Activated T-cell treated with anti-CD3 and anti-CD28 coated beads, Interleukin-2, amount 50 U/mL, for 4 hours (primary cell): Measurements from ENCODE around the gene HPS1. TPM values are rescaled to one million over a fixed set of nuclear protein-coding genes. Genes with fewer than 3 reads are reported as not detected.

Experiments
- ATAC-seq, 2 donors: fragments of 200-7000 bp; cut with Tn5 transposase; one replicate each; pipeline ENCODE4 v1.10.0; 2021
- DNase-seq: peaks from one replicate; pipeline ENCODE4 v3.0.0-alpha.2; 2020
- H3K27me3 Mint-ChIP-seq: one replicate; pipeline ENCODE4 v1.8.0; 2021; ENCODE audit warnings: low read depth, mixed read lengths
- H3K36me3 Mint-ChIP-seq: one replicate; pipeline ENCODE4 v1.8.0; 2022; ENCODE audit warnings: mixed read lengths; ENCODE audit not compliant: insufficient read depth
- H3K4me1 Mint-ChIP-seq: one replicate; pipeline ENCODE4 v1.8.0; 2021; ENCODE audit warnings: low read depth, mixed read lengths
- H3K4me3 Mint-ChIP-seq: one replicate; pipeline ENCODE4 v1.8.0; 2021; ENCODE audit warnings: mild to moderate bottlenecking, moderate library complexity, mixed read lengths
- H3K9me3 Mint-ChIP-seq: one replicate; pipeline ENCODE4 v1.8.0; 2021; ENCODE audit warnings: mixed read lengths
- total RNA-seq, 3 donors: library from RNA; stranded (reverse); gene quantifications; one replicate each; pipeline ENCODE4 v1.2.1, GENCODE V29; 2021

The HPS1 gene
- total RNA-seq, 3 donors from 2014 or later = 59.2 to 64.2 (median 59.7) TPM

DNA sequence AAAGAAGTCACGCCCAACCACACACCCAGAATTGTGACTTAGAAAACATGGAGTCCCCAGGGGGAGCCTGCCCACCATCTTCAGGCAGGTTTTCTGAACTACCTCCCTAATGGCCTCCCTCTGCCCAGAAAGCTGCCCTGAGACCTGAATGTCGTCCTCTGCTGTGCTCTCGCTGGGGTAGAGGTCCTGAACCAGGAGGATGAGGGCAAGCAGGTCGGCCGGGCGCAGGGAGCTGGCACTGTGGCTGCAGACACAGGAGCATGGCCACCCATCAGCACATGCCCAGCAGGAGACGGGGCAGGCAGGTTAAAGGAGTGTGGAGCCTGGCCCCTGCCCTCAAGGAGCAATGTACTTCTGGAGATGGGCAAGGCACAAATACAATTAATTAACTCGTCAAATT lies 16.3 kb downstream of the HPS1 start:
- Mint-ChIP-seq H3K27me3 (no peaks in the 10 kb centered on the region), H3K36me3 (peaks cover 50% of the 10 kb centered on the region)

DNA sequence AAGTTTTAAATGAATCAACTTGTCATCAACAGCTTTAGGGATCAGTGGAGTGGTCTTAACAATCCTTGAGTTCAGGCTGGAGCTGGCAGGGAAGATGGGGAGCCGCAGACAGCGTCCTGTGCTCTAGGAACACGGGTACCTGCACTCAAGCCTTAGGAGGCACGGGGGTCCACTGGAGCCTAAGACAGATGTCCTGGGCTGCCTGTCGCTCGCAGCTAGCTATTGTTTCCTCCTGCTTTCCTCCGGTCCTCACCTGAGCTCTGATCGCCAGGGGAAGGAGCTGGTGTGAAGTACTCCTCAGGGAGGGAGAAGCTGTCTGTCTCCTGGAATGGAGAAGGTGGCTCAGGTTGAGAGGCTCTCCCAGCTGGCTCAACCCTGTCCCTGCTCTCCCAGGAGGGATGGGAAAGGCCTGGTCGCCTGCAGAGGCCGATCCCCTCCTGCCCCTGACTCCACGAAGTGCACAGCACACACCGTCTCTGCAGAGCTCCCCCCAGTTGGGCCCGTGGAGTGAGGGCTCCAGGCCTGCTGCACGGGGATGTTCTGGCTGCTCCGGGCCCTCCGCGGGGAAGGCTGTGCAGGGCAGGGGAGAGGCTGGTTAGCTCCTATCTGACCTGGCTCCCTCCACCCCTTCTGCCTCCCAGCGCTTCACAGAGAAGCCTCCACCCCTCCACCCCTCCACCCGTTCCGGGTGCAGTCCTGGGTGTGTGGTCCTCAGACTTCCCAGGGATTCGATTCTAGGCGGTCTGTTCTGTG lies 17.2 kb downstream of the HPS1 start:
- Mint-ChIP-seq H3K36me3 (peaks cover 41% of the 10 kb centered on the region), H3K27me3 (no peaks in the 10 kb centered on the region), H3K4me1 (no peaks in the 10 kb centered on the region), H3K4me3 (no peak overlapping the region), H3K9me3 (peaks cover 5% of the 10 kb centered on the region)
- DNase-seq (no peak), ATAC-seq (no peak)

More for the DNA sequence above, 16.3 kb downstream of the HPS1 start:
- no peak for DNase-seq
- Mint-ChIP-seq H3K4me3 (no peak overlapping the region), H3K9me3 (peaks cover 5% of the 10 kb centered on the region), H3K4me1 (no peaks in the 10 kb centered on the region)
- no peak for ATAC-seq

- H3K9me3 Mint-ChIP-seq = no peaks in the 10 kb centered on the region
- no peak for DNase-seq
- no peak for ATAC-seq
- peaks cover 23% of the 10 kb centered on the region for H3K36me3 Mint-ChIP-seq
- no peak overlapping the region for H3K4me3 Mint-ChIP-seq
- no peaks in the 10 kb centered on the region for H3K27me3 Mint-ChIP-seq
- no peaks in the 10 kb centered on the region for H3K4me1 Mint-ChIP-seq
Measured at GRCh38 chr10:98427011-98427515, 19.7 kb downstream of the HPS1 start.

DNA sequence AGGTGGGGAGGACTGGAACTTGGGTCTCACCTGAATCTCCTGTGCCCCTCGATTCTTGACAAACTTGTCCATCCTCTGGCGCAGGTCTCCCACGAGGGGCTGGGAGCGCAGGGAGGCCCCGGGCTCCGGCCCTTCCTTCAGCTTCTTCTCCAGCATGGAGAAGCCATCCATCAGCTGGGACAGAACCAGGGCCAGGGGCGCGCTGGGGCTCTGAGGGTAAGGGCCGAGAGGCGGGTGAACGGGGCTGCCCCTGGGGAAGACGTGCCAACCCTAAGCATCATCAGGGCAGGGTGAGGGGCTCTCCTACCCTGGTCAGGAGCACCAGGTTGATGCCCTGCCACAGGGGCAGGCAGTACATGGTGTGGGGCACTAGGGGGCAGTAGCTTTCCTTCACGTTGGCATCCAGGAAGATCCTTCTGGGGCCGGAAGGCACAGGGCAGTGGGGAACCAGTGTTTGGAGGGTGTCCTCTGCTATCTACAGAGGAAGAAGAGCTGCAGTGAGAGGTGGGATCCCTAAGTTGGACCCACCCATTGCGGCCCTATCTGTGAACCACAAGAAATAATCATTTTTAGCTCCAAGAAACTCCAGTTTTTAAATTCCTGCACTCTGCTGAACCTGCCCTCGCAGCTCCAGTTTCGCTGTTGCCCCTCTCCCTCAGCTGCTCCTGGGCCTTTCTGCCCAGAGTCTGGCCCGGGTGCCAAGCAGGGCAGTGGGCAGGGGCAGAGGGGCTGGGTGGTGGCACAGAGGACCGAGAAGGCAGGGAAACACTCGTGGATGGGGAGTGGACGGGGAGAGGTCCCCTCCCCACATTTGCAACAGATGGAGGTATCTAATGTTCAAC lies 21.0 kb downstream of the HPS1 start:
- Mint-ChIP-seq H3K36me3 (peaks cover 13% of the 10 kb centered on the region), H3K27me3 (no peaks in the 10 kb centered on the region), H3K4me1 (no peaks in the 10 kb centered on the region), H3K4me3 (no peak overlapping the region), H3K9me3 (no peaks in the 10 kb centered on the region)
- ATAC-seq (peak; percentile 66 to 70), DNase-seq (peak; percentile 35)

DNA sequence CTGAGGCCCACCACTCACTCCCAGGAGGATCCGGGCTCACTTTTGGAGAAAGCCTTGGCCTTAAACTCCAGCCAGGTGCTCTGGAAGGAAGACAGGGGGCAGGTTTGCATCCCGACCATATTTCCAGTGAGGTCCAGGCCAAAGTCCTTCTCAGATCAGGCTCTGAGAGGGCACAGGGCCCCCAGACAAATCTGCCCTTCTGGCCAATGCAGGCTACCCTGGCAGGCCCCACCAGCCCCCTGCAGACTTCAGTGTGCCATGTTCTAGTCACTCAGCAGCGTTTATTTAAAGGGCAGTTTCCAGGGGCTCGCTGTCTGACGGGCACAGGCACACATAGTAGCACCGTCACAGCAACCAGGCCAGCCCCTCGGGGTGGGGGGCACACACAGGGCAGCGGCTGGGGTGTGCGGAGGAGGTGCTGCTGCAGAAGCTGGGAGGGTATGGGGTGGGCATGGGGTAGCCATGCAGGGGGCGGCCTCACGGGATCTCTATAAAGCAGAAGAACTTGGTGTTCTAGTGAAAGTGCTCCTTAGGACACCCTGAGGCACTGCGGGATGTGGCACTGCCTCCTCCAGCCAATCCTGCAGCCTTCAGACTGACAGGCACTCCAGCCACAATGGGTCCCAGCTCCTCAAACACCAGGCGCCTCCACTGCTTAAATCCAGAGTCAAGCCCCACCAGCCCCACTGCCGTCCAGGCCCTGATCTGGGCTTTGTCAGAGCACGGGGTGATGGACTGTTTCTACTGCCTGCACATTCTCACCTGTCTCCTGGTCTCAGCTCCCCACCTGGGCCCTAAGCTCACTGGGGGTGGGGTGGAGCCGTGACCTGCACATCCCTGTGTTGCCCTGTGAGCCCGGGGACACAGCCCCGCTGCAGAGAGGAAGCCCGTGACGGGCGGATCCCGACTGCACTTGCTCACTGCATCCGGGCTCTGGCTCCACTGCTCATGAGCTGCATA lies 22.2 kb downstream of the HPS1 start:
- no peaks in the 10 kb centered on the region for H3K9me3 Mint-ChIP-seq
- H3K36me3 Mint-ChIP-seq = peaks cover 11% of the 10 kb centered on the region
- no peaks in the 10 kb centered on the region for H3K27me3 Mint-ChIP-seq
- no peaks in the 10 kb centered on the region for H3K4me1 Mint-ChIP-seq
- ATAC-seq (no peak), DNase-seq (no peak)
- H3K4me3 Mint-ChIP-seq = no peak overlapping the region

DNA sequence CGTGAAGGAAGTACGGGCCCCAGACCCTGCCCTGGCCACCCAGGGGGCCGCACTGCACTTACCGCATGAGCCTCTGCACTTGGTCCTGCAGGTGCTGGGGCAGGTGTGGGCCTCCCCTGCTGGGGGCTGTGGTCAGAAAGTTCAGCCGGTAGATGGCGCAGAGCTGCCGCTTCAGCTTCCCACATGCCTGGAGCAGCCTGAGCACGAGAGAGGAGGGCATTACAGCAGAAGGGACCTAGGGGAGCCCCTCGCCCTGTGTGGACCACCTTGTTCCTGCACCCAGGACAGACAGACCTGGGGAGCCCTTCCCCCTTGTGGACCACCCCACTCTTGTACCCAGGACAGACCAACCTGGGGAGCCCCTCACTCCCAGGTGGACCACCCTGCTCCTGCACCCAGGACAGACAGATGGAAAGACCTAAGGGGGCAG lies 23.0 kb downstream of the HPS1 start:
- H3K36me3 Mint-ChIP-seq = peaks cover 12% of the 10 kb centered on the region
- no peaks in the 10 kb centered on the region for H3K4me1 Mint-ChIP-seq
- ATAC-seq = no peak
- no peak overlapping the region for H3K4me3 Mint-ChIP-seq
- H3K27me3 Mint-ChIP-seq = no peaks in the 10 kb centered on the region
- no peaks in the 10 kb centered on the region for H3K9me3 Mint-ChIP-seq
- DNase-seq = no peak

GRCh38 chr10:98422182-98422581 lies 24.6 kb downstream of the HPS1 start:
- no peak for DNase-seq

DNA sequence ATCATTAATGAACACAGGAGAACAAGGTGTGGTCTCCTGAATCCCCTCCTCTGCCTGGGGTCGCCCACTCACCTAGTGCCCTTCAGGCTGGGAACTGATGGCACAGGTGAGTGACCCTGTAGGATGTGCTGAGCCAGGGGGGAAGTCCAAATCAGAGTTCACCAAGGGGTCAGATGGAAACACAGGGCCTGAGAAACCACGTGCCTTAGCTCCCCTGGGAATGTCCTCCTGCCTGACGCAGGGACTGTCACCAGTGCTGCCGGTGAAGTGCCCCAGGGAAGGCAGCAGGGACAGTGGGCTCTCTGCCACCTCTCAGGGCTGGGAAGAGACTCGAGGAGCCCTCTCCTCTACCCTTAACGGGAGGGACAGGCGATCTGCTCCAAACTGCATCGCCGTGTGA lies 25.9 kb downstream of the HPS1 start:
- no peak for ATAC-seq
- H3K4me3 Mint-ChIP-seq = no peak overlapping the region
- H3K36me3 Mint-ChIP-seq = peaks cover 8% of the 10 kb centered on the region
- no peaks in the 10 kb centered on the region for H3K9me3 Mint-ChIP-seq
- DNase-seq = no peak
- no peaks in the 10 kb centered on the region for H3K27me3 Mint-ChIP-seq
- no peaks in the 10 kb centered on the region for H3K4me1 Mint-ChIP-seq

More at GRCh38 chr10:98422182-98422581, 24.6 kb downstream of the HPS1 start:
- no peaks in the 10 kb centered on the region for H3K4me1 Mint-ChIP-seq
- H3K27me3 Mint-ChIP-seq = no peaks in the 10 kb centered on the region
- peaks cover 8% of the 10 kb centered on the region for H3K36me3 Mint-ChIP-seq
- H3K9me3 Mint-ChIP-seq = no peaks in the 10 kb centered on the region
- no peak overlapping the region for H3K4me3 Mint-ChIP-seq
- no peak for ATAC-seq

- ATAC-seq (no peak), DNase-seq (no peak)
- Mint-ChIP-seq H3K4me3 (no peak overlapping the region), H3K9me3 (no peaks in the 10 kb centered on the region), H3K27me3 (no peaks in the 10 kb centered on the region), H3K36me3 (peaks cover 8% of the 10 kb centered on the region), H3K4me1 (peaks cover 3% of the 10 kb centered on the region)
Measured at GRCh38 chr10:98419469-98420261, 27.1 kb downstream of the HPS1 start.

GRCh38 chr10:98418665-98419468 lies 27.9 kb downstream of the HPS1 start:
- no peak overlapping the region for H3K4me3 Mint-ChIP-seq
- ATAC-seq (no peak), DNase-seq (no peak)
- no peaks in the 10 kb centered on the region for H3K9me3 Mint-ChIP-seq
- H3K27me3 Mint-ChIP-seq = no peaks in the 10 kb centered on the region
- peaks cover 8% of the 10 kb centered on the region for H3K36me3 Mint-ChIP-seq
- peaks cover 10% of the 10 kb centered on the region for H3K4me1 Mint-ChIP-seq

- H3K4me1 Mint-ChIP-seq = peaks cover 12% of the 10 kb centered on the region
- H3K4me3 Mint-ChIP-seq = no peak overlapping the region
- H3K36me3 Mint-ChIP-seq = peaks cover 8% of the 10 kb centered on the region
- H3K9me3 Mint-ChIP-seq = no peaks in the 10 kb centered on the region
- DNase-seq = no peak
- ATAC-seq = no peak
- no peaks in the 10 kb centered on the region for H3K27me3 Mint-ChIP-seq
Measured at GRCh38 chr10:98417973-98418664, 28.6 kb downstream of the HPS1 start.

DNA sequence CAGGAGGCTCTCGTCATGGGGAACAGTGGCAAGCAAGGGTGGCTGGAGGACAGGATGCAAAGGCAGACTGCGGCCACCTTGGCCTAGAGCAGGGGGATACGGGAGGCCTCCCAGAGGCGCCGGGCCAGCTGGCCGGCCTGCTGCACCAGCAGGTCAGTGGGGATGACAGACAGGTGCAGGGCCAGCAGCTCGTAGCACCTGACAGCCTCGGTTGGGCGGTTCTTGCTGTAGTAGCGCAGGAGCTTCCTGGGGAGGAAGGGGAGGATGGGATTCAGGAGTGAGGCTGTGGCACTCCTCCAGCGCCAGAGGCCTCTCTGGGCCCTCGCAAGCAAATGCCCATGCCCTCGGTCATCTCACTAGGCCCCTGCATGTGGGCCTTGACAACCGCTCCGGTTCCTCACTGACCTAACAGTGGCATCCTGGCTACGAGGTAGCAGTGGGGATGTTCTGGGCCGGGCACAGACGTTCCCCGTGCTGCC lies 29.2 kb downstream of the HPS1 start:
- H3K9me3 Mint-ChIP-seq = no peaks in the 10 kb centered on the region
- ATAC-seq (no peak), DNase-seq (no peak)
- no peaks in the 10 kb centered on the region for H3K27me3 Mint-ChIP-seq
- H3K4me1 Mint-ChIP-seq = peaks cover 13% of the 10 kb centered on the region
- H3K36me3 Mint-ChIP-seq = peaks cover 8% of the 10 kb centered on the region
- H3K4me3 Mint-ChIP-seq = no peak overlapping the region
